ENCODE data around the gene PROM1. TPM values are rescaled to one million over a fixed set of nuclear protein-coding genes. Genes with fewer than 3 reads are reported as not detected.

PROM1 gene
- polyA plus RNA-seq, 1 donor from 2014 or later: 1.1 TPM

GRCh38 chr4:16062601-16063000 is 21.2 kb downstream of the PROM1 start:
- Histone ChIP-seq H3K9me3 (ENCODE audit: low read length) (no peaks in the 10 kb centered on the region), H3K36me3 (ENCODE audit: insufficient read depth, low read length) (no peaks in the 10 kb centered on the region), H3K4me3 (ENCODE audit: low read length) (no peak overlapping the region), H3K9me2 (ENCODE audit: insufficient read depth, low read length) (no peaks in the 10 kb centered on the region), H3K27ac (ENCODE audit: low read length) (no peak overlapping the region), H3F3A (ENCODE audit: insufficient read depth, low read length, poor library complexity, severe bottlenecking) (no peaks in the 10 kb centered on the region), H3K9ac (ENCODE audit: low read length) (no peak overlapping the region), H4K20me1 (ENCODE audit: insufficient read depth) (no peaks in the 10 kb centered on the region), H2AFZ (ENCODE audit: low read depth, low read length) (no peak overlapping the region), H3K4me2 (ENCODE audit: low read length) (no peak overlapping the region), H3K79me2 (replicated peaks; ENCODE audit: insufficient read depth, low read length) (no peaks in the 10 kb centered on the region), H3K27me3 (ENCODE audit: insufficient read depth, low read depth, low read length) (no peaks in the 10 kb centered on the region)
- TF ChIP-seq TAF1 (IDR thresholded peaks at IDR 0.05; ENCODE audit: low read depth) (no peak), EZH2 (IDR thresholded peaks at IDR 0.05; ENCODE audit: borderline replicate concordance, insufficient read depth, low read length, poor library complexity, severe bottlenecking) (no peak), SMC3 (conservative IDR thresholded peaks at IDR 0.05; ENCODE audit: poor library complexity) (no peak), RAD21 (conservative IDR thresholded peaks at IDR 0.05) (no peak), EP300 (conservative IDR thresholded peaks at IDR 0.05; ENCODE audit: poor library complexity, severe bottlenecking) (no peak), MXI1 (conservative IDR thresholded peaks at IDR 0.05; ENCODE audit: poor library complexity, severe bottlenecking) (no peak), CTCF (IDR thresholded peaks at IDR 0.05; ENCODE audit: poor library complexity, severe bottlenecking) (no peak), POLR2AphosphoS5 (IDR thresholded peaks at IDR 0.05) (no peak)
- TF ChIP-seq, protein P1, sequence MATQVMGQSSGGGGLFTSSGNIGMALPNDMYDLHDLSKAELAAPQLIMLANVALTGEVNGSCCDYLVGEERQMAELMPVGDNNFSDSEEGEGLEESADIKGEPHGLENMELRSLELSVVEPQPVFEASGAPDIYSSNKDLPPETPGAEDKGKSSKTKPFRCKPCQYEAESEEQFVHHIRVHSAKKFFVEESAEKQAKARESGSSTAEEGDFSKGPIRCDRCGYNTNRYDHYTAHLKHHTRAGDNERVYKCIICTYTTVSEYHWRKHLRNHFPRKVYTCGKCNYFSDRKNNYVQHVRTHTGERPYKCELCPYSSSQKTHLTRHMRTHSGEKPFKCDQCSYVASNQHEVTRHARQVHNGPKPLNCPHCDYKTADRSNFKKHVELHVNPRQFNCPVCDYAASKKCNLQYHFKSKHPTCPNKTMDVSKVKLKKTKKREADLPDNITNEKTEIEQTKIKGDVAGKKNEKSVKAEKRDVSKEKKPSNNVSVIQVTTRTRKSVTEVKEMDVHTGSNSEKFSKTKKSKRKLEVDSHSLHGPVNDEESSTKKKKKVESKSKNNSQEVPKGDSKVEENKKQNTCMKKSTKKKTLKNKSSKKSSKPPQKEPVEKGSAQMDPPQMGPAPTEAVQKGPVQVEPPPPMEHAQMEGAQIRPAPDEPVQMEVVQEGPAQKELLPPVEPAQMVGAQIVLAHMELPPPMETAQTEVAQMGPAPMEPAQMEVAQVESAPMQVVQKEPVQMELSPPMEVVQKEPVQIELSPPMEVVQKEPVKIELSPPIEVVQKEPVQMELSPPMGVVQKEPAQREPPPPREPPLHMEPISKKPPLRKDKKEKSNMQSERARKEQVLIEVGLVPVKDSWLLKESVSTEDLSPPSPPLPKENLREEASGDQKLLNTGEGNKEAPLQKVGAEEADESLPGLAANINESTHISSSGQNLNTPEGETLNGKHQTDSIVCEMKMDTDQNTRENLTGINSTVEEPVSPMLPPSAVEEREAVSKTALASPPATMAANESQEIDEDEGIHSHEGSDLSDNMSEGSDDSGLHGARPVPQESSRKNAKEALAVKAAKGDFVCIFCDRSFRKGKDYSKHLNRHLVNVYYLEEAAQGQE (IDR thresholded peaks at IDR 0.05; ENCODE audit: borderline replicate concordance): no peak

- no peak overlapping the region for H3K4me3 ChIP-seq (ENCODE audit: low read length)
- TF ChIP-seq TAF1 (IDR thresholded peaks at IDR 0.05; ENCODE audit: low read depth) (no peak), EZH2 (IDR thresholded peaks at IDR 0.05; ENCODE audit: borderline replicate concordance, insufficient read depth, low read length, poor library complexity, severe bottlenecking) (no peak), SMC3 (conservative IDR thresholded peaks at IDR 0.05; ENCODE audit: poor library complexity) (no peak), MXI1 (conservative IDR thresholded peaks at IDR 0.05; ENCODE audit: poor library complexity, severe bottlenecking) (no peak), EP300 (conservative IDR thresholded peaks at IDR 0.05; ENCODE audit: poor library complexity, severe bottlenecking) (no peak), RAD21 (conservative IDR thresholded peaks at IDR 0.05) (no peak), POLR2AphosphoS5 (IDR thresholded peaks at IDR 0.05) (no peak)
- TF ChIP-seq, protein P1 (IDR thresholded peaks at IDR 0.05; ENCODE audit: borderline replicate concordance): no peak
- no peak overlapping the region for H2AFZ ChIP-seq (ENCODE audit: low read depth, low read length)
- no peaks in the 10 kb centered on the region for H3K9me3 ChIP-seq (ENCODE audit: low read length)
- H4K20me1 ChIP-seq (ENCODE audit: insufficient read depth): no peaks in the 10 kb centered on the region
- H3K27ac ChIP-seq (ENCODE audit: low read length): no peak overlapping the region
- H3K36me3 ChIP-seq (ENCODE audit: insufficient read depth, low read length): no peaks in the 10 kb centered on the region
- no peak overlapping the region for H3K9ac ChIP-seq (ENCODE audit: low read length)
- H3F3A ChIP-seq (ENCODE audit: insufficient read depth, low read length, poor library complexity, severe bottlenecking): no peaks in the 10 kb centered on the region
- H3K79me2 ChIP-seq (replicated peaks; ENCODE audit: insufficient read depth, low read length): no peaks in the 10 kb centered on the region
- H3K4me2 ChIP-seq (ENCODE audit: low read length): no peak overlapping the region
- no peaks in the 10 kb centered on the region for H3K9me2 ChIP-seq (ENCODE audit: insufficient read depth, low read length)
- no peaks in the 10 kb centered on the region for H3K27me3 ChIP-seq (ENCODE audit: insufficient read depth, low read depth, low read length)
These were observed 27.0 kb downstream of the PROM1 start for GRCh38 chr4:16056681-16057385.
